ENCODE data around the gene TRAPPC10.

Gene TRAPPC10

GRCh38 chr21:43981871-43982210 lies 30.3 kb upstream of the TRAPPC10 start:
- no peak for DNase-seq (ENCODE audit: low spot score)

GRCh38 chr21:43982489-43983078 lies 29.5 kb upstream of the TRAPPC10 start:
- DNase-seq (ENCODE audit: low spot score), result no peak

- no peak for DNase-seq (ENCODE audit: low spot score)
Measured at GRCh38 chr21:43983390-43983789, 28.7 kb upstream of the TRAPPC10 start.

GRCh38 chr21:43983860-43984420 lies 28.2 kb upstream of the TRAPPC10 start:
- no peak for DNase-seq (ENCODE audit: low spot score)

- DNase-seq (ENCODE audit: low spot score), result no peak
Measured at GRCh38 chr21:43984905-43985689, 27.0 kb upstream of the TRAPPC10 start.

GRCh38 chr21:43985690-43986251 lies 26.3 kb upstream of the TRAPPC10 start:
- peak; percentile 75 for DNase-seq (ENCODE audit: low spot score)

GRCh38 chr21:43986544-43987451 lies 25.3 kb upstream of the TRAPPC10 start:
- DNase-seq (ENCODE audit: low spot score), result no peak

GRCh38 chr21:43987509-43987908 lies 24.6 kb upstream of the TRAPPC10 start:
- DNase-seq (ENCODE audit: low spot score), result no peak

- no peak for DNase-seq (ENCODE audit: low spot score)
Measured at GRCh38 chr21:43988016-43988415, 24.1 kb upstream of the TRAPPC10 start.

- no peak for DNase-seq (ENCODE audit: low spot score)
Measured at GRCh38 chr21:43988506-43989230, 23.4 kb upstream of the TRAPPC10 start.

GRCh38 chr21:43989401-43989800 lies 22.7 kb upstream of the TRAPPC10 start:
- DNase-seq (ENCODE audit: low spot score), result no peak

- peak; percentile 14 for DNase-seq (ENCODE audit: low spot score)
Measured at GRCh38 chr21:43991447-43991991, 20.6 kb upstream of the TRAPPC10 start.

- DNase-seq (ENCODE audit: low spot score), result no peak
Measured at GRCh38 chr21:43992121-43992520, 20.0 kb upstream of the TRAPPC10 start.

- DNase-seq (ENCODE audit: low spot score), result no peak
Measured at GRCh38 chr21:43993420-43993934, 18.6 kb upstream of the TRAPPC10 start.

GRCh38 chr21:43994085-43994484 lies 18.0 kb upstream of the TRAPPC10 start:
- peak; percentile 16 for DNase-seq (ENCODE audit: low spot score)

GRCh38 chr21:43994646-43995045 lies 17.5 kb upstream of the TRAPPC10 start:
- no peak for DNase-seq (ENCODE audit: low spot score)

- DNase-seq (ENCODE audit: low spot score), result no peak
Measured at GRCh38 chr21:43995521-43996105, 16.5 kb upstream of the TRAPPC10 start.

- DNase-seq (ENCODE audit: low spot score), result no peak
Measured at GRCh38 chr21:43997766-43998742, 14.1 kb upstream of the TRAPPC10 start.

- DNase-seq (ENCODE audit: low spot score), result no peak
Measured at GRCh38 chr21:44000360-44000759, 11.7 kb upstream of the TRAPPC10 start.
